T-helper 2 cell treated with Interferon-gamma antibody and Interleukin-4, amounts not matched to agents 5 μg/mL and 100 μg/mL, for 36 hours (primary cell): ENCODE measurements around the gene POTEE.
"Not testable (repeated sequence)": the region's sequence is repeated elsewhere in the genome, so short reads cannot be mapped to it uniquely, and the experiment has no call there.

Experiments used
- DNase-seq: peaks from one replicate; pipeline ENCODE4 v3.0.0; 2021; ENCODE audit warnings: low spot score
- H3K27ac Mint-ChIP-seq: one replicate; pipeline ENCODE4 v1.8.0; 2021; ENCODE audit warnings: mild to moderate bottlenecking, mixed read lengths
- H3K27me3 Mint-ChIP-seq: one replicate; pipeline ENCODE4 v1.8.0; 2021; ENCODE audit warnings: low read depth, mixed read lengths
- H3K36me3 Mint-ChIP-seq: one replicate; pipeline ENCODE4 v1.8.0; 2021; ENCODE audit warnings: low read depth, mixed read lengths
- H3K4me1 Mint-ChIP-seq: one replicate; pipeline ENCODE4 v1.8.0; 2021; ENCODE audit warnings: low read depth, mixed read lengths
- H3K4me3 Mint-ChIP-seq: one replicate; pipeline ENCODE4 v1.8.0; 2022; ENCODE audit warnings: mild to moderate bottlenecking, moderate library complexity, mixed read lengths
- H3K9me3 Mint-ChIP-seq: one replicate; pipeline ENCODE4 v1.8.0; 2021; ENCODE audit warnings: mixed read lengths

The POTEE gene

DNA sequence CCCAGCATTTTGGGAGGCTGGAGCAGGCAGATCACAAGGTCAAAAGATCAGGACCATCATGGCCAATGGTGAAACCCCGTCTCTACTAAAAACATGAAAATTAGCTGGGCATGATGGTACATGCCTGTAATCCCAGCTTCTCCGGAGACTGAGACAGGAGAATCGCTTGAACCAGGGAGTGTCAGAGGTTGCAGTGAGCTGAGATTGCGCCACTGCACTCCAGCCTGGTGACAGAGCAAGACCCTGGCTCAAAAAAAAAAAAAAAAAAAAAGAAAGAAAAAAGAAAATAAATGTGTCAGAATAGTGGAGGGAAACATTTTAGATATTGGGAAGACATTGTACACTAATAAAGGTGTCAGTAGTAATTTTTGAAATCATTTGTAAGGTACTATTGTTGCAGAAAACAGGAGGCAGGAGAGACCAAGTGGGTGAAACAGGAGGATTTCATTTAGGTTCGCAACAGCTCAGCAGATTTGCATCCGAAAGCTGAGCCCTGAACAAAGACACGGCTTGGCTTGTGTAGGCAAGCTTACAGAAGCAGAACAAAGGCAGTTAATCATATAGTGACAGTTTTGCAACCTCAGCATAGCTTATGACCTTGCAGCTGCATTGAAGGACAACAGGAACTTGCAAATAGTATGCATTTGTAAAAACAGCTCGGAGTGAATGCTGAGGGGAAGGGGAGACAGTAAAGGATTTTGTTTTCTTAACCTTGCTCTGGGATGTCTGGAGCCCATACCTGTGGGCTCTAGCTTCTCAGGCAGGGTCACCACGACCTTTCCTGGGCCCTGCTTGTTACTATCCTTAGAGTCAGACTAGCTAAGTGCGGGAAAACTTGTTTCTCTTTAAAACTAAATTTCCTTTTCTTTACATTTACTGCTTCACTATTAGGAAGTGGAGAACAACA lies 26.5 kb downstream of the POTEE start:
- DNase-seq, H3K9me3 Mint-ChIP-seq, H3K4me1 Mint-ChIP-seq: not testable (repeated sequence)

More for the DNA sequence above, 26.5 kb downstream of the POTEE start:
- not testable (repeated sequence) for H3K27ac Mint-ChIP-seq, H3K27me3 Mint-ChIP-seq, H3K4me3 Mint-ChIP-seq, H3K36me3 Mint-ChIP-seq
